WTC11 (cell line): ENCODE measurements around the gene FOCAD. TPM values are rescaled to one million over a fixed set of nuclear protein-coding genes. Genes with fewer than 3 reads are reported as not detected.

Experiments
- ATAC-seq: fragments of 200-7000 bp; cut with Tn5 transposase; 2 replicates; pipeline ENCODE4 v1.10.0; 2021; ENCODE audit warnings: mild to moderate bottlenecking, moderate library complexity
- CTCF ChIA-PET: fragments of 300-600 bp; sonication (Branson Sonifier 250); formaldehyde crosslinking; loops from one replicate; lab custom pipeline; 2021; ENCODE audit warnings: antibody characterized with exemption; lab: Charles Lee
- POLR2A ChIA-PET: fragments of 350-600 bp; sonication (Branson Sonifier 250); formaldehyde crosslinking; loops from one replicate; lab custom pipeline; 2021; ENCODE audit warnings: antibody characterized with exemption; lab: Charles Lee
- DNase-seq: peaks from one replicate; pipeline ENCODE4 v3.0.0; 2021; ENCODE audit warnings: low spot score
- H3K27ac Mint-ChIP-seq: 2 replicates; pipeline ENCODE4 v1.8.0; 2021; ENCODE audit warnings: mixed read lengths
- H3K27me3 Mint-ChIP-seq: 2 replicates; pipeline ENCODE4 v1.8.0; 2021; ENCODE audit warnings: low read depth, mild to moderate bottlenecking, moderate library complexity, mixed read lengths
- H3K36me3 Mint-ChIP-seq: 2 replicates; pipeline ENCODE4 v1.8.0; 2021; ENCODE audit warnings: mixed read lengths
- H3K4me1 Mint-ChIP-seq: 2 replicates; pipeline ENCODE4 v1.8.0; 2022; ENCODE audit warnings: mixed read lengths
- H3K4me3 Mint-ChIP-seq: 2 replicates; pipeline ENCODE4 v1.8.0; 2021; ENCODE audit warnings: mild to moderate bottlenecking, moderate library complexity, mixed read lengths
- H3K9me3 Mint-ChIP-seq: 2 replicates; pipeline ENCODE4 v1.8.0; 2021; ENCODE audit warnings: mixed read lengths
- CREM ChIP-seq: sonication (generic); formaldehyde crosslinking; IDR thresholded peaks from 2 replicates; pipeline ENCODE4 v1.8.1; 2022; ENCODE audit warnings: mild to moderate bottlenecking, missing genetic modification reagents, moderate library complexity
- E2F1 ChIP-seq: sonication (generic); formaldehyde crosslinking; IDR thresholded peaks from 2 replicates; pipeline ENCODE4 v1.8.0; 2022; ENCODE audit warnings: mild to moderate bottlenecking, missing genetic modification reagents
- E2F5 ChIP-seq: sonication (generic); formaldehyde crosslinking; IDR thresholded peaks from 2 replicates; pipeline ENCODE4 v1.8.1; 2022; ENCODE audit warnings: mild to moderate bottlenecking, moderate library complexity, missing genetic modification reagents
- EMX1 ChIP-seq: fragments of 250-450 bp; sonication (Bioruptor Pico); IDR thresholded peaks from 2 replicates; pipeline ENCODE4 v1.8.0; 2021; ENCODE audit warnings: mild to moderate bottlenecking
- FOXJ3 ChIP-seq: sonication (generic); formaldehyde crosslinking; IDR thresholded peaks from 2 replicates; pipeline ENCODE4 v1.9.0; 2021; ENCODE audit warnings: missing genetic modification reagents, mild to moderate bottlenecking, borderline replicate concordance
- FOXP4 ChIP-seq: sonication (generic); formaldehyde crosslinking; IDR thresholded peaks from 2 replicates; pipeline ENCODE4 v1.8.0; 2022; ENCODE audit warnings: mild to moderate bottlenecking, missing genetic modification reagents
- GABPB1 ChIP-seq: sonication (generic); formaldehyde crosslinking; IDR thresholded peaks from 2 replicates; pipeline ENCODE4 v1.8.1; 2023; ENCODE audit warnings: mild to moderate bottlenecking, missing genetic modification reagents
- JUN ChIP-seq: sonication (generic); formaldehyde crosslinking; IDR thresholded peaks from 2 replicates; pipeline ENCODE4 v1.8.0; 2023; ENCODE audit warnings: mild to moderate bottlenecking, missing genetic modification reagents
- NFE2L1 ChIP-seq: sonication (generic); formaldehyde crosslinking; IDR thresholded peaks from 2 replicates; pipeline ENCODE4 v1.8.1; 2023; ENCODE audit warnings: missing genetic modification reagents
- NFYB ChIP-seq: sonication (generic); formaldehyde crosslinking; conservative IDR thresholded peaks from 2 replicates; pipeline ENCODE4 v1.8.0; 2022; ENCODE audit warnings: low read depth, missing genetic modification reagents
- PREB ChIP-seq: sonication (generic); formaldehyde crosslinking; IDR thresholded peaks from 2 replicates; pipeline ENCODE4 v1.8.1; 2022; ENCODE audit warnings: mild to moderate bottlenecking, missing genetic modification reagents, moderate library complexity, borderline replicate concordance
- RELA ChIP-seq: sonication (generic); formaldehyde crosslinking; IDR thresholded peaks from 2 replicates; pipeline ENCODE4 v1.8.1; 2022; ENCODE audit warnings: missing genetic modification reagents, mild to moderate bottlenecking, borderline replicate concordance
- SMAD4 ChIP-seq: sonication (generic); formaldehyde crosslinking; IDR thresholded peaks from 2 replicates; pipeline ENCODE4 v1.8.0; 2022; ENCODE audit warnings: mild to moderate bottlenecking, missing genetic modification reagents
- TEAD1 ChIP-seq: sonication (generic); formaldehyde crosslinking; IDR thresholded peaks from 2 replicates; pipeline ENCODE4 v1.8.0; 2022; ENCODE audit warnings: mild to moderate bottlenecking, missing genetic modification reagents
- TEAD4 ChIP-seq: sonication (generic); formaldehyde crosslinking; IDR thresholded peaks from 2 replicates; pipeline ENCODE4 v1.8.0; 2022; ENCODE audit warnings: mild to moderate bottlenecking, missing genetic modification reagents
- USF1 ChIP-seq: sonication (generic); formaldehyde crosslinking; IDR thresholded peaks from 2 replicates; pipeline ENCODE4 v1.8.0; 2022; ENCODE audit warnings: mild to moderate bottlenecking, missing genetic modification reagents
- ZNF219 ChIP-seq: sonication (generic); formaldehyde crosslinking; IDR thresholded peaks from 2 replicates; pipeline ENCODE4 v1.8.0; 2023; ENCODE audit warnings: missing genetic modification reagents, mild to moderate bottlenecking, borderline replicate concordance
- ZNF263 ChIP-seq: sonication (generic); formaldehyde crosslinking; IDR thresholded peaks from 2 replicates; pipeline ENCODE4 v1.8.1; 2022; ENCODE audit warnings: low read depth, mild to moderate bottlenecking, moderate library complexity, missing genetic modification reagents
- ZNF396 ChIP-seq: fragments of 250-450 bp; sonication (Bioruptor Pico); IDR thresholded peaks from 2 replicates; pipeline ENCODE4 v1.8.0; 2021; ENCODE audit warnings: mild to moderate bottlenecking, moderate library complexity, borderline replicate concordance
- ZNF423 ChIP-seq: fragments of 250-450 bp; sonication (Bioruptor Pico); IDR thresholded peaks from 2 replicates; pipeline ENCODE4 v2.1.2; 2022; ENCODE audit warnings: mild to moderate bottlenecking, moderate library complexity
- ZNF512 ChIP-seq: sonication (generic); formaldehyde crosslinking; IDR thresholded peaks from 2 replicates; pipeline ENCODE4 v1.8.1; 2022; ENCODE audit warnings: missing genetic modification reagents, borderline replicate concordance
- ZNF671 ChIP-seq: fragments of 250-450 bp; sonication (Bioruptor Pico); IDR thresholded peaks from 2 replicates; pipeline ENCODE4 v1.8.0; 2021; ENCODE audit warnings: mild to moderate bottlenecking
- total RNA-seq: library from RNA; stranded (reverse); gene quantifications from 3 replicates; pipeline ENCODE4 v1.2.3, GENCODE V29; 2021

The FOCAD gene
- total RNA-seq, 1 experiment from 2014 or later = 34.3 TPM

GRCh38 chr9:20725675-20726074 is 41.6 kb downstream of the FOCAD start:
- TF ChIP-seq NFYB (no peak), PREB (CRISPR knock-in tag) (no peak), GABPB1 (CRISPR knock-in tag) (no peak), ZNF671 (no peak), E2F1 (CRISPR knock-in tag) (no peak), FOXP4 (CRISPR knock-in tag) (no peak), TEAD4 (CRISPR knock-in tag) (no peak), NFE2L1 (CRISPR knock-in tag) (no peak), TEAD1 (no peak), RELA (CRISPR knock-in tag) (no peak), ZNF219 (no peak)
- ChIA-PET CTCF (no interaction called here), POLR2A (no interaction called here)
- DNase-seq (no peak), ATAC-seq (no peak)
- H3K36me3 Mint-ChIP-seq = peaks cover 5% of the 10 kb centered on the region
- H3K4me3 Mint-ChIP-seq = no peak overlapping the region
- H3K27ac Mint-ChIP-seq = 0 out of 2 replicates have a peak overlapping the region, but pooled peaks have one; percentile 14
- H3K4me1 Mint-ChIP-seq = 0 out of 2 replicates have a peak, but pooled peaks cover 2% of the 10 kb centered on the region
- H3K27me3 Mint-ChIP-seq = no peaks in the 10 kb centered on the region
- H3K9me3 Mint-ChIP-seq = no peaks in the 10 kb centered on the region

- ChIA-PET POLR2A (no interaction called here), CTCF (no interaction called here)
- Mint-ChIP-seq H3K4me1 (0 out of 2 replicates have a peak, but pooled peaks cover 2% of the 10 kb centered on the region), H3K4me3 (no peak overlapping the region), H3K27ac (no peak overlapping the region), H3K27me3 (no peaks in the 10 kb centered on the region), H3K36me3 (peaks cover 3% of the 10 kb centered on the region), H3K9me3 (no peaks in the 10 kb centered on the region)
- ATAC-seq (no peak), DNase-seq (no peak)
- TF ChIP-seq JUN (CRISPR knock-in tag) (no peak), E2F5 (CRISPR knock-in tag) (no peak), ZNF423 (CRISPR knock-in tag) (no peak), SMAD4 (no peak), CREM (no peak)
Observed at GRCh38 chr9:20726144-20726543, 42.1 kb downstream of the FOCAD start.

GRCh38 chr9:20728493-20729220 is 44.6 kb downstream of the FOCAD start:
- Mint-ChIP-seq H3K36me3 (no peaks in the 10 kb centered on the region), H3K4me3 (no peak overlapping the region), H3K27me3 (no peaks in the 10 kb centered on the region), H3K4me1 (peaks cover 8% of the 10 kb centered on the region; the same call in 1 of the 2 replicates), H3K9me3 (no peaks in the 10 kb centered on the region)
- ChIA-PET CTCF (no interaction called here), POLR2A (no interaction called here)
- no peak for TF ChIP-seq CREM
- no peak for TF ChIP-seq EMX1 (CRISPR knock-in tag)
- TF ChIP-seq USF1 (CRISPR knock-in tag) = no peak
- TF ChIP-seq FOXJ3 (CRISPR knock-in tag) = no peak
- no peak for TF ChIP-seq ZNF512 (CRISPR knock-in tag)
- TF ChIP-seq ZNF396 (CRISPR knock-in tag) = no peak
- TF ChIP-seq PREB (CRISPR knock-in tag) = no peak
- no peak for TF ChIP-seq ZNF263 (CRISPR knock-in tag)
- TF ChIP-seq ZNF423 (CRISPR knock-in tag) = no peak
- TF ChIP-seq, all 79 proteins: peak for 0
- no peak overlapping the region for H3K27ac Mint-ChIP-seq
- DNase-seq (no peak), ATAC-seq (no peak)
